K562 (cell line): Measurements from ENCODE around the gene ZC3H12C. TPM values are rescaled to one million over a fixed set of nuclear protein-coding genes. Genes with fewer than 3 reads are reported as not detected.

Experiments used
- ATAC-seq: fragments of 200-7000 bp; cut with Tn5 transposase; 3 replicates; pipeline ENCODE4 v1.9.1; 2020; ENCODE audit warnings: moderate library complexity
- BruUV-seq: library from RNA; stranded (reverse); fragments of 400-500 nt; replicated peaks from 2 replicates; lab custom pipeline; 2021; lab: Mats Ljungman, UMichigan
- CTCF ChIA-PET: fragments of 300-600 bp; formaldehyde crosslinking; extraction: SDS; loops from one replicate; lab custom pipeline; 2021; ENCODE audit warnings: low intra/inter-chr PET ratio; lab: Yijun Ruan, JAX
- POLR2A ChIA-PET: fragments of 300-600, 350-650 bp; sonication (Branson Sonifier 250); formaldehyde crosslinking; extraction: SDS; loops from one replicate; lab custom pipeline; 2021; ENCODE audit warnings: antibody characterized with exemption, inconsistent platforms; lab: Yijun Ruan, JAX
- DNase-seq, 4 experiments: peaks; one replicate each; pipeline versions ENCODE4 v3.0.0 to v3.0.0-alpha.2; 2011 to 2018; ENCODE audit warnings: low spot score in 3 of 4, mixed read lengths in 3 of 4; ENCODE audit errors: extremely low read depth in 1 of 4
- FAIRE-seq: peaks from 2 replicates; lab custom pipeline; 2011; peaks lifted over from hg19 to GRCh38; lab: Jason Lieb, UNC
- H2AFZ ChIP-seq: 2 replicates; pipeline ENCODE4 v1.6.0; 2011; ENCODE audit warnings: low read depth, low read length, control low read depth, inconsistent platforms
- H3K27ac ChIP-seq: fragments of 200-600 bp; 3 replicates; pipeline ENCODE4 v1.8.0; 2011; ENCODE audit warnings: low read depth, mild to moderate bottlenecking, control low read depth, inconsistent platforms, low read length, moderate library complexity, mixed read lengths; ENCODE audit errors: extremely low read depth
- H3K27me3 ChIP-seq, 2 experiments: fragments of 300-600 bp in 1 of 2; 2 replicates in 1 of 2; 3 replicates in 1 of 2; pipeline versions ENCODE4 v1.6.0 to v1.8.0; 2011; ENCODE audit warnings: inconsistent platforms in 2 of 2, low read length in 2 of 2, mild to moderate bottlenecking in 1 of 2, mixed read lengths in 1 of 2, moderate library complexity in 1 of 2; ENCODE audit not compliant: control insufficient read depth in 2 of 2, insufficient read depth in 2 of 2
- H3K36me3 ChIP-seq: fragments of 300-600 bp; 3 replicates; pipeline ENCODE4 v1.8.0; 2011; ENCODE audit warnings: mild to moderate bottlenecking, low read length, inconsistent platforms; ENCODE audit not compliant: control insufficient read depth, insufficient read depth
- H3K4me1 ChIP-seq, 2 experiments: fragments of 200-600 bp in 1 of 2; replicated peaks in 1 of 2; 2 replicates in 1 of 2; 3 replicates in 1 of 2; pipeline versions ENCODE4 v1.5.1 to v1.8.0; 2011; ENCODE audit warnings: inconsistent platforms in 2 of 2, low read length in 2 of 2, mild to moderate bottlenecking in 1 of 2, mixed read lengths in 1 of 2, moderate library complexity in 1 of 2; ENCODE audit not compliant: control insufficient read depth in 2 of 2, insufficient read depth in 2 of 2
- H3K4me2 ChIP-seq: 2 replicates; pipeline ENCODE4 v1.6.1; 2011; ENCODE audit warnings: low read length, control low read depth, inconsistent platforms, mixed read lengths; ENCODE audit not compliant: insufficient read depth
- H3K4me3 ChIP-seq: fragments of 200-600 bp; sonication (generic), shearing (Covaris generic); 2 replicates; pipeline ENCODE4 v1.5.1; 2016; ENCODE audit warnings: control low read depth, inconsistent platforms
- H3K79me2 ChIP-seq: fragments of 200-600 bp; 3 replicates; pipeline ENCODE4 v1.8.0; 2011; ENCODE audit warnings: low read length, inconsistent platforms; ENCODE audit not compliant: control insufficient read depth, insufficient read depth
- H3K9ac ChIP-seq, 2 experiments: 2 replicates each; pipeline versions ENCODE4 v1.6.0 to v1.6.1; 2011; ENCODE audit warnings: low read depth in 2 of 2, low read length in 2 of 2, control low read depth in 1 of 2, inconsistent platforms in 1 of 2, mild to moderate bottlenecking in 1 of 2, mixed read lengths in 1 of 2; ENCODE audit not compliant: insufficient read depth in 1 of 2
- H3K9me1 ChIP-seq: one replicate; pipeline ENCODE4 v1.6.0; 2011; ENCODE audit warnings: inconsistent platforms, mild to moderate bottlenecking, low read length, moderate library complexity; ENCODE audit not compliant: control insufficient read depth, insufficient read depth
- H3K9me3 ChIP-seq: replicated peaks from 2 replicates; pipeline ENCODE4 v1.5.1; 2011; ENCODE audit warnings: low read depth, low read length, inconsistent platforms; ENCODE audit not compliant: control insufficient read depth, insufficient read depth
- H4K20me1 ChIP-seq: replicated peaks from 2 replicates; pipeline ENCODE4 v1.6.1; 2011; ENCODE audit warnings: low read length, inconsistent platforms, mixed read lengths; ENCODE audit not compliant: control insufficient read depth, insufficient read depth
- ATF7 ChIP-seq: fragments of 450-650 bp; IDR thresholded peaks from 2 replicates; pipeline ENCODE4 v1.7.1; 2014; ENCODE audit warnings: mild to moderate bottlenecking, moderate library complexity
- BCOR ChIP-seq: fragments of 450-650 bp; IDR thresholded peaks from 2 replicates; pipeline ENCODE4 v1.6.1; 2016
- CREM ChIP-seq: IDR thresholded peaks from 2 replicates; pipeline ENCODE4 v1.6.1; 2014; ENCODE audit warnings: antibody characterized with exemption, low read depth
- DIDO1 ChIP-seq: fragments of 450-650 bp; IDR thresholded peaks from 2 replicates; pipeline ENCODE4 v1.6.1; 2016; ENCODE audit warnings: low read depth, missing biosample characterization, missing genetic modification characterization
- HCFC1 ChIP-seq: IDR thresholded peaks from 2 replicates; pipeline ENCODE4 v1.6.1; 2012; ENCODE audit warnings: low read depth, low read length, improper control_type of control experiment
- JUN ChIP-seq, 2 experiments: sonication (generic) in 1 of 2; formaldehyde crosslinking in 1 of 2; IDR thresholded peaks; 2 replicates each; pipeline versions ENCODE4 v1.6.1 to v1.8.0; 2012 to 2022; ENCODE audit warnings: borderline replicate concordance in 2 of 2, mild to moderate bottlenecking in 2 of 2, improper control_type of control experiment in 1 of 2, low read depth in 1 of 2, low read length in 1 of 2, missing genetic modification reagents in 1 of 2
- MED1 ChIP-seq: sonication (generic); formaldehyde crosslinking; IDR thresholded peaks from 2 replicates; pipeline ENCODE4 v1.8.1; 2023; ENCODE audit warnings: missing genetic modification reagents, borderline replicate concordance
- PTBP1 ChIP-seq: fragments of 200-400 bp; formaldehyde crosslinking; IDR thresholded peaks from 2 replicates; pipeline ENCODE4 v1.6.1; 2017; ENCODE audit warnings: low read depth, low read length
- RB1 ChIP-seq: fragments of 450-650 bp; IDR thresholded peaks from 2 replicates; pipeline ENCODE4 v1.6.1; 2017; ENCODE audit warnings: low read depth, mild to moderate bottlenecking
- TEAD2 ChIP-seq: fragments of 450-650 bp; IDR thresholded peaks from 2 replicates; pipeline ENCODE4 v1.6.1; 2016; ENCODE audit warnings: missing genetic modification characterization, control low read depth, missing compliant biosample characterization
- WGBS: fragments of 100-300 bp; shearing (Covaris generic); methylation state at CpG from one replicate; pipeline ENCODE4 v1.1.6; 2016; ENCODE audit warnings: low coverage, mixed read lengths; ENCODE audit not compliant: insufficient coverage; ENCODE audit errors: missing lambda C conversion rate; 5-methylcytosine and 5-hydroxymethylcytosine counted together
- in situ Hi-C: fragments of 300-500 bp; cut with MboI; formaldehyde crosslinking; loops from 4 replicates; pipeline ENCODE4 v1.15.0; 2018; ENCODE audit warnings: inconsistent platforms, mixed read lengths
- intact Hi-C: fragments of 100-400 bp; cut with micrococcal nuclease; formaldehyde crosslinking; loops from 2 replicates; pipeline ENCODE4 v1.14.2; 2022
- polyA plus RNA-seq, 8 experiments: library from polyadenylated mRNA; depleted of rRNA in 4 of 8; stranded (reverse) in 5 of 8; unstranded in 3 of 8; fragments of >200 nt; fragmentation: Nextera tagmentation in 2 of 8; fragmentation: Illumina TruSeq in 1 of 8; extraction: Ambion mirVana in 2 of 8; extraction: Trizol in 1 of 8; gene quantifications; 2 replicates each; pipeline versions ENCODE4 v1.2.1 to v1.2.3, GENCODE V29; 2011 to 2014; ENCODE audit warnings: inconsistent platforms in 1 of 8, missing spikeins in 1 of 8
- total RNA-seq, 7 experiments: library from RNA; depleted of rRNA in 6 of 7; stranded (reverse); fragments of >200 nt in 6 of 7; fragmentation: Illumina TruSeq in 2 of 7; extraction: Trizol in 2 of 7; gene quantifications; 2 replicates each; pipeline versions ENCODE4 v1.2.1 to v1.2.3, GENCODE V29; 2011 to 2021; ENCODE audit warnings: low replicate concordance in 1 of 7
- TF ChIP-seq, protein P1 (sequence below): fragments of 450-650 bp; conservative IDR thresholded peaks from 2 replicates; pipeline ENCODE4 v1.6.1; 2016; ENCODE audit warnings: missing genetic modification characterization, low read depth, mild to moderate bottlenecking, control low read depth, missing compliant biosample characterization
- TF ChIP-seq, protein P2 (sequence below): fragments of 250-450 bp; sonication (Bioruptor Pico); IDR thresholded peaks from 2 replicates; pipeline ENCODE4 v1.8.0; 2022; ENCODE audit warnings: inconsistent platforms

Gene ZC3H12C
- total and polyA plus RNA-seq, 9 of the 15 experiments (the other 6 are each of a cell fraction or from before 2014, with no cell fraction given), result 0.56 to 5.9 (median 3.3) TPM

DNA sequence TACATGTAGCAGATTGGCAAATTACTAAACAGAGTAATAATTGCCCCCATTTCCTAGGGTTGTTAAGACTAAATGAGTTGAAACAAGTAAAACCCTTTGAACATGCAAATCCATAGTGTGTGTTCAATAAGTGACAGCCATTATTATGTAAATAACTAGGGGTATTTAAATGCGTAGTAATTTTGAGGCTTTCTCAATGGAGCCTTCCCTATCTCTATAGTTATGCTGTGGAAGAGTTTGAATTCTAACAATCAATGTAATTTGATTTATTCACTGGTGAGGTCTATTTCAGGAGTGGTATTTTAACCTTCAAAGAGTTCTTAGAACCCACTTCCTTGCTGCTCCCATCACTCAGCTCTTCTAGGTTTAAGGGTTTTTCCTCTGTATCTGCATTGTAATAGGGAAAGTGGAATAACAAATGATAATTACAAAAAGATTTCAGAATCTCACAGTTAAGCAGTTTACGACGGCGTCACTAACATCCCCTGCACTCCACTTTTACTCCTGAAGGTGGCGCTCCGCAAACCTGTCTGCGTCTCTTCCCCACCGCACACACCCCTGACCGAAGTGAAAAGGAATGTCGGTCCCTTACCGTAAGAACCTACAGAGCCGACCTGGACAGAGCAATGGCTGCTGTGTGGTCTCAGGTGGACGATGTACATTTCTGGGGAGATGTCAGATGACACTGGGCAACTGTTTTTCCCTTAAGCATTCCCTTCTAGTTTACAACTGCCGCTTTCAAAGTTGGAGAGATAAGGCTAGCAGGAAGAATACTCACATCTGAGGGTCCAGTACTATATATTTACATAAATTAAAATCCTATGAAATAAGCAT is 80.8 kb downstream of the ZC3H12C start:
- in situ Hi-C loops, result no loop called here
- BruUV-seq, result no TSS peak
- CTCF ChIA-PET, result no interaction called here
- DNase-seq, result peak; percentile 72 to 79 (median 75)
- Histone ChIP-seq H3K9me3 (no peaks in the 10 kb centered on the region), H4K20me1 (no peaks in the 10 kb centered on the region), H3K4me2 (peak overlapping the region; percentile 81), H3K36me3 (no peaks in the 10 kb centered on the region), H3K27me3 (no peaks in the 10 kb centered on the region), H3K4me3 (no peak overlapping the region), H3K9me1 (no peaks in the 10 kb centered on the region), H3K27ac (no peak overlapping the region), H2AFZ (peak overlapping the region; percentile 94), H3K4me1 (no peaks in the 10 kb centered on the region; a peak in 1 of 5 replicates), H3K79me2 (no peaks in the 10 kb centered on the region), H3K9ac (peak overlapping the region in 1 of 2 experiments; percentile 24; a peak in 1 of 4 replicates)
- POLR2A ChIA-PET, result no interaction called here
- intact Hi-C loops, result loop anchor here (2.0 to 5.0 kb wide), 2 partner anchors 27 to 77 kb away; no protein-coding TSS in a partner anchor
- FAIRE-seq, result peak; percentile 93
- 5% methylated on average over 14 of the region's 14 CpGs for WGBS
- ATAC-seq, result peak; percentile 95
- no peak for TF ChIP-seq TEAD2
- TF ChIP-seq, protein P1, sequence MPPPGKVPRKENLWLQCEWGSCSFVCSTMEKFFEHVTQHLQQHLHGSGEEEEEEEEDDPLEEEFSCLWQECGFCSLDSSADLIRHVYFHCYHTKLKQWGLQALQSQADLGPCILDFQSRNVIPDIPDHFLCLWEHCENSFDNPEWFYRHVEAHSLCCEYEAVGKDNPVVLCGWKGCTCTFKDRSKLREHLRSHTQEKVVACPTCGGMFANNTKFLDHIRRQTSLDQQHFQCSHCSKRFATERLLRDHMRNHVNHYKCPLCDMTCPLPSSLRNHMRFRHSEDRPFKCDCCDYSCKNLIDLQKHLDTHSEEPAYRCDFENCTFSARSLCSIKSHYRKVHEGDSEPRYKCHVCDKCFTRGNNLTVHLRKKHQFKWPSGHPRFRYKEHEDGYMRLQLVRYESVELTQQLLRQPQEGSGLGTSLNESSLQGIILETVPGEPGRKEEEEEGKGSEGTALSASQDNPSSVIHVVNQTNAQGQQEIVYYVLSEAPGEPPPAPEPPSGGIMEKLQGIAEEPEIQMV (tag), result no peak
- 0 out of 2 replicates have a peak, but pooled peaks have one; percentile 13 for TF ChIP-seq HCFC1
- TF ChIP-seq DIDO1 (tag), result no peak
- 0 out of 2 replicates have a peak, but pooled peaks have one; percentile 22 for TF ChIP-seq ATF7
- TF ChIP-seq, protein P2, sequence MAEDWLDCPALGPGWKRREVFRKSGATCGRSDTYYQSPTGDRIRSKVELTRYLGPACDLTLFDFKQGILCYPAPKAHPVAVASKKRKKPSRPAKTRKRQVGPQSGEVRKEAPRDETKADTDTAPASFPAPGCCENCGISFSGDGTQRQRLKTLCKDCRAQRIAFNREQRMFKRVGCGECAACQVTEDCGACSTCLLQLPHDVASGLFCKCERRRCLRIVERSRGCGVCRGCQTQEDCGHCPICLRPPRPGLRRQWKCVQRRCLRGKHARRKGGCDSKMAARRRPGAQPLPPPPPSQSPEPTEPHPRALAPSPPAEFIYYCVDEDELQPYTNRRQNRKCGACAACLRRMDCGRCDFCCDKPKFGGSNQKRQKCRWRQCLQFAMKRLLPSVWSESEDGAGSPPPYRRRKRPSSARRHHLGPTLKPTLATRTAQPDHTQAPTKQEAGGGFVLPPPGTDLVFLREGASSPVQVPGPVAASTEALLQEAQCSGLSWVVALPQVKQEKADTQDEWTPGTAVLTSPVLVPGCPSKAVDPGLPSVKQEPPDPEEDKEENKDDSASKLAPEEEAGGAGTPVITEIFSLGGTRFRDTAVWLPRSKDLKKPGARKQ, result no peak
- TF ChIP-seq MED1 (CRISPR knock-in tag), result no peak
- 0 out of 2 replicates have a peak, but pooled peaks have one; percentile 14 for TF ChIP-seq BCOR
- TF ChIP-seq CREM, result peak; percentile 67
- 0 out of 2 replicates have a peak, but pooled peaks have one; percentile 7 for TF ChIP-seq RB1
- no peak for TF ChIP-seq JUN (IDR thresholded peaks at IDR 0.05; ENCODE audit: borderline replicate concordance, low read depth, low read length)
- TF ChIP-seq JUN (CRISPR knock-in tag; IDR thresholded peaks at IDR 0.05; ENCODE audit: borderline replicate concordance), result no peak
- no peak for TF ChIP-seq PTBP1
